LNCaP clone FGC (cell line): ENCODE results near the gene SOS2.
A peak's percentile ranks its signal among the peaks of the same experiment; 100 is the strongest.

ENCODE experiments used
- DNase-seq: peaks from one replicate; pipeline ENCODE4 v3.0.0-alpha.2; 2011; ENCODE audit warnings: low read depth
- H3K4me3 ChIP-seq: 2 replicates; pipeline ENCODE4 v1.5.1; 2011; ENCODE audit warnings: mild to moderate bottlenecking, low read depth, low read length, control low read depth
- CTCF ChIP-seq: IDR thresholded peaks from 2 replicates; pipeline ENCODE4 v1.5.1; 2012; ENCODE audit warnings: mild to moderate bottlenecking; ENCODE audit not compliant: control insufficient read depth, insufficient read depth; ENCODE audit errors: extremely low read depth

Gene SOS2

DNA sequence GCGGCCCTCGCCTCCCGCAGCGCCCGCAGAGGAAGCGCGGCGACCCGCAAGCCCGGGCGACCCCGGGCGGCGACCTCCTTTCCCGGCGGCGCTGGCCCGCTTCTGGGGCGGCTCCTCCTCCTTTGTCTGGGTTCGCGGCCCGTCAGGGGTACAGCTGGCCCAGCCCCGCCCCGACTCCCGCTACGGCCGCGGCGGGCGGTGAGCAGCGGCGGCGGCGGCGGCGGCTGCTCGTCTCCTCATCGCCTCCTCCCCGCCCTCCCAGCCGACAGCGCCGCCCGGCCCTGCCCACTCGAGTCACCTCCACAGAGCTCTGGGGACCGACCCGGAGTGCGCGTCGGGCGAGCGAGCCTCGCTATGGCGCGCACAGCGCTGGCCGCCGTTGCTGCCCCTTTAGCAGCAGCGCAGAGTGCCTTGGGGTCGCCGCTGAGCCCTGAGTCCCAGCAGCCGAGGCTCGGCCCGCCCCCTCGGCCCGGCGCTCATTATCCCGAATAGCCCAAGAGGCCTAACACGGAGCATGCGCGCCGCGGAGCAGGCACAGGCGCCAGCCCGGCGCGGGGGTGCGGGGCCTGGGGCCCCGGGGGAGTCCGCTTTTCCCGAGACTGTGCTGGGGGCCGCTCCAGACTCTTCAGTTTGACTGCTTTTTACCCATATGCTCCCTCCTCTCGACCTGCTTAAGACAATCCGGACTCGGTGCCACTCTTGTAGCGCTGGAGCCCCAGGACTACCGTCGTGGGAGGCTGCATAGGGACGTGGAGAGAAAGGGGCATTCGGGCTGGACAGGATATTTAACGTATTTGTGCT lies at the start of gene SOS2:
Gene SOS2 (minus strand): TSS at position 104 of the 801 bp plus-strand sequence. CDS start 295 bp downstream, outside the sequence.
- H3K4me3 ChIP-seq: peak within 1 kb of the TSS; percentile 85
- no peak for DNase-seq
- TF ChIP-seq CTCF: no peak

DNA sequence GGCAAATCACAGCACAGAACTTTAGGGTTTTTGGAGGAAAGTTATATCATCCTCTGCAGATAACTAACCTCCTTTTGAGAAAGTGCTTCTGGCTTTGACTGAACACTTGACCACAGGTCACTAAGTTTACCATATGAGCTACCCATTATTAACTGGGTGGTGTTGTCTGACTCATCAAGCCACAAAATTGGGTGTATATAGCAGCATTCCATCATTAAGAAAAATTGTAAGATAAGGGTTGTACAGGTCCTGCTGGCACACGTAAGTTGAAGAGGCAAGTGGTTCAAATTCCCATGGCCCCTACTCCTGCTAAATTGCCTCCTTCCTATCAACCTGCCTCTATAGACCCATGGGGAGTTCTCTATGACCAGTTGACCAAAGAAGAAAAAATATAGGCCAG lies 41.1 kb upstream of the SOS2 start:
- H3K4me3 ChIP-seq: no peak overlapping the region
- no peak for DNase-seq
- TF ChIP-seq CTCF: no peak

DNA sequence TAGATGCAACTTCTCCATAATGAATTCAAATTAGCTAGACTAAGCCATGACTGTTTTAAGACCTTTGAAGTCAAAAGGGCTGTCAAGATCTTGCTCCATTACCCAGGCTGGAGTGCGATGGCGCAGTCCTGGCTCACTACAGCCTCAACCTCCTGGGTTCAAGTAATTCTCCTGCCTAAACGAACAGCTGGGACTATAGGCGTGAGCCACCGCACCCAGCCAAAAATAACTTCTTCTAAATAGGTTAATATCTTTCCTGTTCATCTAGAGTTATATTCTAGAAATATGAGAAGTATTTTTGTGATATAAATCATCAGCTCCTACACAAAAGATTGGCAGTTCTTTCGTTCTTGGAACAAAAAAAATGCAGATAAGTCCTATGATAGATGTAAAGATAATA lies 39.6 kb upstream of the SOS2 start:
- TF ChIP-seq CTCF: no peak
- no peak overlapping the region for H3K4me3 ChIP-seq
- DNase-seq: no peak

DNA sequence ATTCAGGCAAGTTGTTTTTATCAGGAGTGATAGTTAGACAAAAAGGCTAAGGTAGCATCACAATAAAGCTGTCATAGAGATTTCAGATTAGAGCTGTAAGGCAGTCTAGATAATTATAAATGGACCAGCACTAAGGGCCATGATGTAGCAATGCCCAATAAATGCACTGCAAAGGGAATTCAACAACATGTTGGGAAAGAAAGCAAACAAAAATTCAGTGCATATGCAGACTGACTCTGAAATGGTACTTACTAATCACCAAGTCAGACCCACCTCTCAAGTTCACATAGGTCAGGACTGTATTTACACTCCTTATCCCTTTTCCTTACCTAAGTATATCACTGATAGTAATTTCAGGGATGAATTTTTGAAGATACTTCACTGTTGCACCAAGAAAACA lies 33.7 kb upstream of the SOS2 start:
- TF ChIP-seq CTCF: no peak
- DNase-seq: no peak
- H3K4me3 ChIP-seq: no peak overlapping the region

- TF ChIP-seq CTCF: no peak
- DNase-seq: no peak
- no peak overlapping the region for H3K4me3 ChIP-seq
These were observed 31.9 kb upstream of the SOS2 start for GRCh38 chr14:50263321-50263720.

DNA sequence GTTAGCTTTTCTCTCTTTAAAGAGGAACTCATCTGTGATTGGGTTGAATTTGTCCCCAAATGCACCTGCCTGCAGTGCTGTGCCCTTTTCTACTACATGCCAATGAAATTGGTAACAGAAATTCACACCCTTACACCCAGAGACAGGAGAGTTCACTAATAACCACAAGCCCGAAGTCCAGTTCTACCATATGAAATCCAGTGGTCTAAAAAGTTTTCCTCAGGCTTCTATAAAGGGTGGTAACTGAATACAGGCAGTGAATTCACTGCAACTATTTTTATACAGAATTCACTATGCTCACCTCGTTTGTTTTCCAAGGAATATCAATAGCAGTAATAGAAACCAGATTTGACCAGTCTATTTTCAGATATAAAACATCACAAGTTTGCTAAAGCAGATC lies 31.5 kb upstream of the SOS2 start:
- no peak for TF ChIP-seq CTCF
- no peak overlapping the region for H3K4me3 ChIP-seq
- DNase-seq: no peak

- H3K4me3 ChIP-seq: no peak overlapping the region
- TF ChIP-seq CTCF: peak; percentile 60
- no peak for DNase-seq
These were observed 29.1 kb upstream of the SOS2 start for GRCh38 chr14:50260511-50260910.
